ENCODE measurements around the gene EBP.
"Not testable (repeated sequence)": the region's sequence is repeated elsewhere in the genome, so short reads cannot be mapped to it uniquely, and the experiment has no call there.

EBP gene

DNA sequence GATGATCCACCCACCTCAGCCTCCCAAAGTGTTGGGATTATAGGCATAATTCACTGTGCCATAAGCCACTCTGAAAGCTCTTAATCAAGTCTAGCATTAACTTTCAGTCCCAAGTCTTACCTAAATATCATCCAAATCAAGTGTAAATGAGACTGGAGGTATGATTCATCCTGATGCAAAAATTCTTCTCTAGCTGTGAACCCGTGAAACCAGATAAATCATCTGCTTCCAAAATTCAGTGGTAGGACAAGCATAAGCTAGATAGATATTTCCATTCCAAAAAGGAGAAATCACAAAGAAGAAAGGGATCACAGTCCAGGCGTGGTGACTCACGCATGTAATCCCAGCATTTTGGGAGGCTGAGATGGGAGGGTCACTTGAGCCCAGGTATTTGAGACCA lies 9.1 kb downstream of the EBP start:
- no peak for DNase-seq

DNA sequence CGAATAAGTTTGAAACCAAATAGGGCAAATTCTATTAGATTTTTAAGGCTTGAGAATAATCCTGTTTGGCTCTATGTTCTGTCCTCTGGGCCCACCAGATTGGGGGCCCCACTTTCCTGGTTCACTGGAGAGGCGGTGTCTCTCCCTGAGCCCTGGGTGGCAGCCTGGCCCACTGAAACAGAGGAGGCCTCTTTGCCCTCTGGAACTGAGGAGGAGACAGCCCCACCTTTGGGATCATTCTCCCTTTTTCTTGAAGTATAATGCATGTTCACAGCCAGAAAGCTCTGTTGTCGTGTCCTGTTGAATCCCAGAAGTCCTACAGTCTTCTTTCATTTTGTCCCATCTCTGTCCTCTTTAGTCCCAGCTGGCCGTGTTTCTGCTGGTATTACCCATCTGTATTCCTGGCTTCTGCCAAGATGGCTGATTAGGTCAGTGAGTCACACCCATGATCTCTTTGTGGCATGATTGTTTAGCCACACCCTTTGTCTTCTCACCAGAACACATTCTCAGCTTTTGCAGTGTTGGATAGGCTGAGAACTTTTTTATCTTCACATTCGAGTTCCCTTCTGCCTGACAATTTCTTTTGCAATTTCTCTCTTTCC lies 9.9 kb downstream of the EBP start:
- no peak for DNase-seq

DNA sequence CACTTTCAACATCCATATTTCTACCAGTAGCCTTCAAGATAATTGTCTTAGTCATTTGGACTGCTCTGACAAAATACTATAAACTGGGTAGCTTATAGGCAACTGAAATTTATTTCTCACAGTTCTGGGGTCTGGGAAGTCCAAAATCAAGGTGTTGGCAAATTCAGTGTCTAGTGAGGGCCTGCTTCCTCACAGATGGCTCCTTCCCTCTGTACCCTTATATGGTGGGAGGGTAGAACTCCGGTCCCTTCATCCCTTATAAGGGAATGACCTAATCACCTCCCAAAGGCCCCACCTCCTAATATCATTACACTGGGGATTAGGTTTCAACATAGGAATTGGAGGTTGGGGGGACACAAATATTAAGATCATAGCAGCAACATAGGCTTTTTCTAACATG lies 10.6 kb downstream of the EBP start:
- no peak for DNase-seq

DNA sequence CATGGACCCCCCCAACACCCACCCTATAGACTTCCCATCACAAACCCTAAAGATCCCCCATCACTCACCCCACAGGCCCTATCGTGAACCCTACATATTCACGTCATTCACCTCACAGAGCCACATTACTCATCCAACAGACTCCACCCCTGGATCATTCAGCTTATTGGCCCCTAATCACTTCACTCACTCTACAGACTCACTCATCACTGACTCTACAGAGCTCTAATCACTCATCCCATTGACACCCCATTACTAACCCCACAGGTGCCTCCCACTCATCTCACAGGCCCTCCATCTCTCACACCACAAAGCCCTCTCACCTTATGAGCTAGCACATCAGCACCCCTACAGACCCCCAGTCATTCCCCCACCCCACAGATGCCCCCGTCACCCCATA lies 11.6 kb downstream of the EBP start:
- no peak for DNase-seq

DNA sequence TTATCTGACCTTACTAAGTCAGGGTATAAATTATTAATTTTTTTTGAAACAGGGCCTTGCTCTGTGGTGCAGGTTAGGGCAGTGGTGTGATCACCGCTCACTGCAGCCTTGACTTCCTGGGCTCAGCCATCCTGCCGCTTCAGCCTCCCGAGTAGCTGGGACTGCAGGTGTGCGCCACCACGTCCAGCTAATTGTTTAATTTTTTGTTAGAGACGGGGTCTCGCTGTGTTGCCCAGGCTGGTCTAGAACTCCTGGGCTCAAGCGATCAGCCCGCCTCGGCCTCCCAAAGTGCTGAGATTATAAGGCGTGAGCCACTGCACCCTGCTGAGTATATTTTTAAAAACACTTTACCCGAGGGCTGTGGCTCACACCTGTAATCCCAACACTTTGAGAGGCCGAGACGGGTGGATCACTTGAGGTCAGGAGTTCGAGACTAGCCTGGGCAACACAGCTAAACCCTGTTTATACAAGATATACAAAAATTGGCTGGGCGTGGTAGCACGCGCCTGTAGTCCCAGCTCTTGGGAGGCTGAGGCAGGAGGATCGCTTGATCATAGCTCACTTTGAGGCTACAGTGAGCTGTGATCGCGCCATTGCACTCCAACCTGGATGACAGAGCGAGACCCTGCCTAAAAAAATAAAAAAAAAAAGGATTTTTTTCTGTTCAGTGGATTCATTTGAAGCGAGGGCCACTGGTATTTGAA lies 17.2 kb downstream of the EBP start:
- no peak for DNase-seq

DNA sequence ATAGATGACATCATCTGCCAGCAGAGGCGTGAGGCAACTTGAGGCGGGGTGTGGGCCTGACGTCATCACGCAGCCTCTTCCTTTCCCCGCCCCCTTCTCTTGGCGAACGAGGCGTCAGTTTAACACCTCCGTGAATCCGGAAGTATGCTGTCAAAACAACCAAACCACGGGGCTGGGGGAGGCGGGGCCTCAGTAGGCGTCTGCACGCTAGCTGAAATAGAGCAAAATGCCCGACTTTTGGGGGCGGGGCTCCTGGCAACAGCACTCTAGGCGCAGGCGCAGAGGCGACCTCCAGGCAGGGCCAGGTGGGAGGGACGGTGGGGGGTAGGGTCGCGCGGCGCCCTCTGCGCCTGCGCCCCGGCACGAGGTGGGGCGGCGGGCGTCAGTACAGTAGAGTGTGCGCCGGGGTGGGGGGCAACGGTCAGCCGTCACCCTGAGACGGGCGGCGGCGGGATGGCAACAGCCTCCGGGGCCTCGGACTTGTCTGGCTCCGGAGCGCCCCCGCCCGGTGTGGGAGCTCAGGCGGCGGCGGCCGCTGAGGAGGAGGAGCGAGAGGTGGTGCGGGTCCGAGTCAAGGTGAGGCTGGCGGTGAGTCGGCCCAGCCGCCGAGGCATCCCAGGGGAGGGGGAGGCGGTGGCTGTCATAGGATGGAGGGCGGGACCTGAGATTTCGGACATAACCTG lies 17.9 kb downstream of the EBP start, which contains the start of gene TBC1D25:
Gene TBC1D25, plus strand, starts transcription at position 370 of the 683 bp plus-strand sequence. Its CDS starts 84 bp downstream, at position 454.
- DNase-seq, result peak; percentile 97

DNA sequence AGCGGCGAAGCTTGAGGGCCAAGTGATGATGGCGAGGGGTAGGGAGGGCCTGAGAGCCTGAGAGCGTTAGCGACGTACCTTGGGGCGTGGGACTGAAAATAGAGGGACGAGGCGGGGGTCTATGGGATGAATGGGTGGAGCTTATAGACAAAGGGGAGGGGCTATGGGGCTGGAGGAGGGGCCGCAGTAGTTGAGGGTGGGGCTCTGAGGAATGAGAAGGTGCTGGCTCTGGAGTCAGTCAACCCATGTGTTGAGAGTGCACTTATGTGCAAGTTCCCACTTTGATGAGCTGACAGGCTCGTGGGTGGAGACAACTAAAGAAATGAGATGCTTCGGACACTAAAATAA lies 18.4 kb downstream of the EBP start:
- DNase-seq, result no peak

DNA sequence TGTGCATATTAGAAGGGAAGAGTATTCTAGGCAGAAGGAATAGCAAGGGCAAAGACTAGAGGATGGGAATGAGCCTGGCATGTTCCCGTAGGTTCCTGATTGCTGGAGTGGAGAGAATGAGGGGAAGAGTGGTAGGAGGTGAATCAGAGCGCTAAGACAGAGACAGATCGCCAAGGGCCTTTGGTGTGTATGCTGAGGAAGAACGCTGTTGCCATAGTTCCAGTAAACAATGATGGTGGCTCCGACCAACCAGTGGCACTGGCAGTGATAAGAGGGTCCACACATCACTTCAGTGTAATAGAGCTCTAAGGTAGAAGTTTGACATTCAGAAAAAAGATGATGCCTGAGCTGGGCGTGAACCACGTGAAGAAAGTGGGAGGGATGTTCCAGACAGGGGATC lies 18.9 kb downstream of the EBP start:
- DNase-seq, result no peak

DNA sequence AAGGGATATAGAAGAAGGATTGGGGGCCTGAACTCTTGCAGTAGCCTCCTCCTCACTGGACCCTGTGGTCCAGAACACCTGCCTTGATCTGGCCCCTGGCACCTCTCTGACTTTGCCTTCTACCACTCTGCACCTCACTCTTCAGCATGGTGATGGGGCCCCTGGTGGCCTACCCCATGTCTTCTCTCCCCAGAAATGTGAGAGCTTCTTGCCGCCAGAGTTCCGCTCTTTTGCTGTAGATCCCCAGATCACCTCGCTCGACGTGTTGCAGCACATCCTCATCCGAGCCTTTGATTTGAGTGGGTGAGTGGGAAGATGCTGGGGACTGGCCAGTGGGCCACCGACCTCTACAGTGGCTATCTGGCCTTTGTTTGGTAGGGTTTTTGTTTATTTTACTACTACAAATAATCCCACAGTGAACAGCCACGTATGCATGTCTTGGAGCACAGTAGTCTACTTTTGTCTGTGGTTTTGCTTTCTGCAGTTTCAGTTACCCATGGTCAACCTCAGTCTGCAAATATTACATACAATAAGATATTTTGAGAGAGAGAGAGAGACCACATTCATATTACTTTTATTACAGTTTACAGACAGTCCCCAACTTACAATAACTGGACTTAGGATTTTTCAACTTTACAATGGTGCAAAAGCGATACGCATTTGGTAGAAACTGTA lies 19.7 kb downstream of the EBP start:
- no peak for DNase-seq

DNA sequence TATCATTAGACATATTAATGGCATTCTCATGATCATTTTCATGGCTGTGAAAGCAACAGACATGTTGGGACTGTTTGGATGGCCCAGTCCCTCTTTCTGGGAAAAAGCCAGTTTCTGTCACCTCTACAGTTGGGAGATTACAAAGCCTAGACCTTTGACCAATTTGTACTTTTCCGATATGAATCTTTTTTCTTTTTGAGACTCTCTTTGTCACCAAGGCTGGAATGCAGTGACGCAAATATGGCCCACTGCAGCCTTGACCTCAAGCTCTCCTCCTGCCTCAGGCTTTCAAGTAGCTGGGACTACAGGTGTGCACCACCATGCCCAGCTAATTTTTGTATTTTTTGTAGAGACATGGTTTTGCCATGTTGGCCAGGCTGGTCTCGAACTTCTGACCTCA lies 27.3 kb downstream of the EBP start:
- no peak for DNase-seq

DNA sequence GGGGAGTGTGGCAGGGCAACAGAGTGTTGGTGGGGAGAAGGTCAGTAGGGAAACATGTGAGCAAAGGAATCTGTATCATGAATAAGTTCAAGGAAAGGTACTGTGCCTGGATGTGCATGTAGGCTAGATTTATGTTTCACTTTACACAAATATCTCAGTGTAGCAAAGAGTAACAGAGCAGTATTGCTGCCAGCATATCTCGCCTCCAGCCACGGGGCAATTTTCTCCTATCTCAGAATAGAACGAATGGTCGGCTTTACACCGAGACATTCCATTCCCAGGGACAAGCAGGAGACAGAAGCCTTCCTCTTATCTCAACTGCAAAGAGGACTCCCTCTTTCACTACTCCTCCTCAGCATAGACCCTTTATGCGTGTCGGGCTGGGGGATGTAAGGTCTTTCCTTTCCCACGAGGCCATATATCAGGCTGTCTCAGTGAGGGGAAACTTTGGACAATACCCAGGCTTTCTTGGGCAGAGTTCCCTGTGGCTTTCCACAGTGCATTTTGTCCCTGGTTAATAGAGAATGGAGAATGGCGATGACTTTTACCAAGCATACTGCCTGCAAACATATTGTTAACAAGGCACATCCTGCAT lies 34.2 kb downstream of the EBP start:
- not testable (repeated sequence) for DNase-seq

DNA sequence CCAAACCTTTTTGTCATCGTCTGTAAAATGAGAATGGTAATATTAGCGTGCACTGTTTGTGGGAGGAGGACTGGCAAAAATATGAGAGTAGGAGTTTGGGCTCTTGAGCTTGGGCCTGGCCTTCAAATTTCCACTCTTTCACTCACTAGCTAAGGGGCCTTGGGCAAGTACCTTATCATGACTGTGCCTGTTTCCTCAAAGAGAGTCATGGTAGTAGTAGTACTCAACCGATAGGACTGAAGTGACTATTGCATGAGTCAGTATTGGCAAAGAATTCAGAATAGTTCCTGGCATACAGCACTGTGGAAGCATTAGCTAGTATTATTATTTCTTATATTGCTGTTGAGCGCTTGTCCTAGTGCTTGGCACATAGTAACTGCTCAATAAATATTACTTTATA lies 36.7 kb downstream of the EBP start:
- no peak for DNase-seq

DNA sequence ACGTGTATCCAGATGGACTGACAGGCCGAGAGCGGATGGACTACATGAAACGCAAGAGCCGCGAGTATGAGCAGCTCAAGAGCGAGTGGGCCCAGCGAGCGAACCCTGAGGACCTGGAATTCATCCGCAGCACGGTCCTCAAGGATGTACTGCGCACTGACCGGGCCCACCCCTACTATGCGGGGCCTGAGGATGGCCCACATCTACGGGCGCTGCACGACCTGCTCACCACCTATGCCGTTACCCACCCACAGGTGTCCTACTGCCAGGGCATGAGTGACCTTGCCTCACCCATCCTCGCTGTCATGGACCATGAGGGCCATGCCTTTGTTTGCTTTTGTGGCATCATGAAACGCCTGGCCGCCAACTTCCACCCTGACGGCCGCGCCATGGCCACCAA lies 38.0 kb downstream of the EBP start:
- no peak for DNase-seq

DNA sequence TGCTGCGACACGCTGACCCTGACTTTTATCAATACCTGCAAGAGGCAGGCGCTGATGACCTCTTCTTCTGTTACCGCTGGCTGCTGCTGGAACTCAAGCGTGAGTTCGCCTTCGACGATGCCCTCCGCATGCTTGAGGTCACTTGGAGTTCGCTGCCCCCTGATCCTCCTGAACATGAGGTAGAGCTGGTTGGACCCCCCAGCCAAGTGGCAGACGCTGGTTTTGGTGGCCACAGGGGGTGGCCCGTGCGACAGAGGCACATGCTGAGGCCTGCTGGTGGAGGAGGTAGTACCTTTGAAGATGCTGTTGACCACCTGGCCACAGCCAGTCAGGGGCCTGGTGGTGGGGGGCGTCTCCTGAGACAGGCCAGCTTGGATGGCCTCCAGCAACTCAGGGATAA lies 38.4 kb downstream of the EBP start:
- no peak for DNase-seq

DNA sequence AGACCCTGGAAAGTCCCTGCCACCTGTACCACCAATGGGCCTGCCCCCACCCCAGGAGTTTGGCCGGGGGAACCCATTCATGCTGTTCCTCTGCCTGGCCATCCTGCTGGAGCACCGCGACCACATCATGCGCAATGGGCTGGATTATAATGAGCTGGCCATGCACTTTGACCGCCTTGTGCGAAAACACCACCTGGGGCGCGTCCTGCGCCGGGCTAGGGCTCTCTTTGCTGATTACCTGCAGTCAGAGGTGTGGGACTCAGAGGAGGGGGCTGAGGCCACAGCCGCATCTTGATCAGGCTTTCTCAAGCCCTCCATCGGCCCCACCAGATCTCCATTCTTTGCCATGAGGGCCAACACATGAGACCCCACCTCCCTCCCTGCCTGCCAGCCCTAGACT lies 39.1 kb downstream of the EBP start:
- no peak for DNase-seq

DNA sequence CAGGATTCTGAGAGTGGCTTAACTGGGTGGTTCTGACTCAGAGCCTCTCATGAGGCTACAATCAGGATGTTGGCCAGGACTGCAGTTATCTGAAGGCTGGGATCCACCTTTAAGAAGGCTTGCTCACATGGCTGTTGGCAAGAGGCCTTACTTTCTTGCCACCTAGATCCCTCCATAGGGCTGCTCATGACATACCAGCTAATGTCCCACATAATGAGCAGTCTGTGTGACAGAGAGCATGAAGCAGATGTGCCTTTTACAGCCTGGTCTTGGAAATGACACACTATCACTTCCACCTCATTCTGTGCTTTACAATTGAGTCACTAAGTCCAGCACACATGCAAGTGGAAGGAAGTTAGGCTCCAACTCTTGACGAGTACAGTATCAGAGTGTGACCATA lies 48.4 kb downstream of the EBP start:
- DNase-seq, result no peak

DNA sequence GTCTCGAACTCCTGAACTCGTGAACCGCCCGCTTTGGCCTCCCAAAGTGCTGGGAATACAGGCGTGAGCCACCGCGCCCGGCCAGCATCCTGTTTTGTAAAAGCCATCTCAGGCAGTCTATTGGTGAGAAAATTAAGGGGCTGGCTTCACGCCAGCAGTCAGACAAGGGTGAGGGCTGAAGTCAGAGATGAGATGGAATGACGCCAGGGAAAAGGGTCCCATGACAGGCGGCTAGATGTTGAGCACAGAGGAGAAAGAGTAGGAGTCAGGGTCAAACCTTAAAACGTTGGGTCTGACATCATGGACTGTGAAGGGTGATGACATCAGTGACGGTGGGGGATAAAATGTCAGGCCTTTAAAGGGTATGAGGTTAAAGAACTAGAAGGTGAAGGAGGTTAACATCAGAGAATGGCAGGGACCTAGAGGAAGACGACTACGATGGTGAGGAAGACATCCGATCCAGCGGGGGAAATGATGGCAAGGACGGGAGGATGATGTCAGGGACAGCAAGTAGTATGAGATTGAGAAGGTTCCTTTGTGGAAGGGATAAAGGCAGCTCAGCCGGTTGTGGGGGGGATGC lies 52.2 kb downstream of the EBP start:
- DNase-seq, result no peak

DNA sequence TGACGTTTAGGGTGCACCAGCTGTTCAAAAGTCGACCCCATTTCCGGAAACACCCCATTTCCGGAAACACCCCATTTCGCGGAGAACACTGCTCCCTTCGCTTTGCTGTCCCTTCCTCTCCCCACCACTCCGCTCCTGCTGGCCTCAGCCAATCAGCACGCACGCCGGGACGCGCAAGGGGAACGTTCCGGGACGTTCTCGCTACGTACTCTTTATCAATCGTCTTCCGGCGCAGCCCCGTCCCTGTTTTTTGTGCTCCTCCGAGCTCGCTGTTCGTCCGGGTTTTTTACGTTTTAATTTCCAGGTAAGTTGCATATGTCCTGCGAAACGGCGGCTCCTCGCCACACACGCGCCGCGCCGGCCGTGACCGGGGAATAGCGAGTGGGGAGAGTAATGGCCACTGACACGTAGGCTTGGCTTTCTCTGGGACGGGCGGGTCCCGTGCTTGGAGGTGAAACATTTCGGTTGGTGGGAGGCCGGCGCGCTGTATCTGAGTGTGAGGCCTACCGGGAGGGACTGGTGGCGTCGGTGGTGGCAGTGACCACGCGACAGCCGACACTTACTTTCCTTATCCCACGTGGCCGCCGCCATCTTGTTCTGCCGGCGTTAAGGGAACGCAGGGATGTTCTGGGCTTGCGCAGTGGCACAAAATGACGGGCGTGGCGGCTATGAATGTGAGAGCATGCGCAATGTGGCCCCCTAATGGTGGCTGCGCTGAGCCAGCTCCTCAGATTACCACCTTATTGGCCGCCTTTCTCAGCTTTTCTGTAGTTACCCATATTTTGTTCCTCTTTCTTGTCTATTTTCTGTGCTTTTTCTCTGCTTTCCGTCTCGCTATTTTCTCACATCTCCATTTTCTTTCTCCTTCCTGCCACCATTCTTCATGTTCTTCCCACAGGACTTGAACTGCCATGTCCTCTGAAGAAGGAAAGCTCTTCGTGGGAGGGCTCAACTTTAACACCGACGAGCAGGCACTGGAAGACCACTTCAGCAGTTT lies 53.0 kb downstream of the EBP start, which contains the start of gene RBM3:
Gene RBM3, plus strand, starts transcription at position 215 of the 997 bp plus-strand sequence. Its CDS starts 697 bp downstream, at position 912.
- DNase-seq, result peak; percentile 89

DNA sequence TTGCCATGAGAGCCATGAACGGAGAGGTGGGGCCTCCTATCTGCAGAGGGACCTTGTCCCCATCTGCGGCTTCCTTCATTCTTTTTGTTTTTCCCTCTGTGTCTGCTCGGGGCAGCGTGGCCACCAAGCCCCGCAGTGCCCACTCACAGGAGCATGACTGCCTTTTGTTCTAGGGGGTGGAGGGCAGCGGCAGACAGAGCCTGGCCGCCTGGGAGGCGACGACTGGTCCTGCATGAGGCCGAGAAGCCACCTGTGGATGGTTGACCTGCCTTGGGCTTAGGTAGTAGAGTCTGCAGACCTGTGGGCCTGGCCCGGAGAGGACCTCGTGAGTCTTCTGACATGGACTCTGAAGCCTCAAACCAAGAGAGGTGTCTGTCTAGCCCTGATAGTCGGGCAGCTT lies 54.0 kb downstream of the EBP start:
- no peak for DNase-seq

DNA sequence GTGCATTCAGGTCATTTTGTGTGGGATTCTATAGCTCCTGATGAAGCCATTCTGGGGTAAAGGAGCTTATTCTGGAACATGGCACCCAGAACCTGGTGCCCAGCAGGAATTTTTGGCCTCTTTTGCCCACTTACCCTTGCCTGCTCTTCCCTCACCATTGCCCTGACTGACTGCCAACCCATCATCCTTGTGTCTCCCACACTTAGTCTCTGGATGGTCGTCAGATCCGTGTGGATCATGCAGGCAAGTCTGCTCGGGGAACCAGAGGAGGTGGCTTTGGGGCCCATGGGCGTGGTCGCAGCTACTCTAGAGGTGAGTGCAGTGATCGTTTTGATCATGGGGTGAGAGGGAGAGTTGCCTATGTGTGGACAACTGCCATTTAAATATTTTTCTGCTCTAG lies 54.5 kb downstream of the EBP start:
- no peak for DNase-seq
